HepG2 (cell line): ENCODE measurements around the gene NXT1. TPM values are rescaled to one million over a fixed set of nuclear protein-coding genes. Genes with fewer than 3 reads are reported as not detected.

Experiments
- BRCA1 ChIP-seq: sonication (generic); formaldehyde crosslinking; IDR thresholded peaks from 2 replicates; pipeline ENCODE4 v1.4.0; 2020; ENCODE audit warnings: missing genetic modification reagents
- CHCHD3 ChIP-seq: sonication (generic); formaldehyde crosslinking; IDR thresholded peaks from 2 replicates; pipeline ENCODE4 v1.8.0; 2022; ENCODE audit warnings: mild to moderate bottlenecking, missing genetic modification reagents, moderate library complexity
- DPF2 ChIP-seq: sonication (generic); formaldehyde crosslinking; IDR thresholded peaks from 2 replicates; pipeline ENCODE4 v1.4.0; 2020; ENCODE audit warnings: mild to moderate bottlenecking, low read depth, missing genetic modification reagents, borderline replicate concordance
- ELF1 ChIP-seq: sonication (generic); formaldehyde crosslinking; IDR thresholded peaks from 2 replicates; pipeline ENCODE4 v1.4.0; 2020; ENCODE audit warnings: missing genetic modification reagents
- FOXO4 ChIP-seq: sonication (generic); formaldehyde crosslinking; conservative IDR thresholded peaks from 2 replicates; pipeline ENCODE4 v1.8.1; 2023; ENCODE audit warnings: missing genetic modification reagents
- GMEB1 ChIP-seq: sonication (generic); formaldehyde crosslinking; IDR thresholded peaks from 2 replicates; pipeline ENCODE4 v1.5.1; 2020; ENCODE audit warnings: missing genetic modification reagents, mild to moderate bottlenecking, borderline replicate concordance
- HIC2 ChIP-seq: sonication (generic); formaldehyde crosslinking; IDR thresholded peaks from 2 replicates; pipeline ENCODE4 v1.9.0; 2022; ENCODE audit warnings: low read depth, missing genetic modification reagents
- JUND ChIP-seq: sonication (generic); formaldehyde crosslinking; IDR thresholded peaks from 2 replicates; pipeline ENCODE4 v1.8.0; 2022; ENCODE audit warnings: mild to moderate bottlenecking, missing genetic modification reagents
- KLF9 ChIP-seq: IDR thresholded peaks from 2 replicates; pipeline ENCODE4 v1.6.1; 2016; ENCODE audit warnings: low read depth
- MEIS2 ChIP-seq: sonication (generic); formaldehyde crosslinking; IDR thresholded peaks from 2 replicates; pipeline ENCODE4 v1.9.0; 2021; ENCODE audit warnings: mild to moderate bottlenecking, missing genetic modification reagents
- RBFOX2 ChIP-seq: fragments of 200-400 bp; formaldehyde crosslinking; IDR thresholded peaks from 2 replicates; pipeline ENCODE4 v1.6.1; 2017; ENCODE audit warnings: low read depth, mild to moderate bottlenecking, low read length
- SP2 ChIP-seq: sonication (generic); formaldehyde crosslinking; IDR thresholded peaks from 2 replicates; pipeline ENCODE4 v1.5.1; 2020; ENCODE audit warnings: mild to moderate bottlenecking, missing genetic modification reagents
- TCF7L2 ChIP-seq: IDR thresholded peaks from 2 replicates; pipeline ENCODE4 v1.6.1; 2011; ENCODE audit warnings: mild to moderate bottlenecking, low read depth, low read length, moderate library complexity
- ZBTB46 ChIP-seq: sonication (generic); formaldehyde crosslinking; IDR thresholded peaks from 2 replicates; pipeline ENCODE4 v1.4.0; 2020; ENCODE audit warnings: mild to moderate bottlenecking, missing genetic modification reagents, borderline replicate concordance
- ZNF138 ChIP-seq: sonication (generic); formaldehyde crosslinking; IDR thresholded peaks from 2 replicates; pipeline ENCODE4 v1.5.0; 2020; ENCODE audit warnings: mild to moderate bottlenecking, low read depth, missing genetic modification reagents
- ZNF20 ChIP-seq: sonication (generic); formaldehyde crosslinking; IDR thresholded peaks from 2 replicates; pipeline ENCODE4 v1.4.0; 2020; ENCODE audit warnings: mild to moderate bottlenecking, moderate library complexity, missing genetic modification reagents
- ZNF253 ChIP-seq: sonication (generic); formaldehyde crosslinking; IDR thresholded peaks from 2 replicates; pipeline ENCODE4 v1.8.0; 2022; ENCODE audit warnings: mild to moderate bottlenecking, missing genetic modification reagents, borderline replicate concordance
- ZNF274 ChIP-seq: sonication (generic); formaldehyde crosslinking; IDR thresholded peaks from 2 replicates; pipeline ENCODE4 v1.5.1; 2020; ENCODE audit warnings: mild to moderate bottlenecking, missing genetic modification reagents
- ZNF691 ChIP-seq: sonication (generic); formaldehyde crosslinking; IDR thresholded peaks from 2 replicates; pipeline ENCODE4 v1.4.0; 2020; ENCODE audit warnings: missing genetic modification reagents, low read depth, mild to moderate bottlenecking, borderline replicate concordance
- ZNF724P ChIP-seq: sonication (generic); formaldehyde crosslinking; IDR thresholded peaks from 2 replicates; pipeline ENCODE4 v1.8.0; 2022; ENCODE audit warnings: missing genetic modification reagents, borderline replicate concordance
- ZNF75D ChIP-seq: sonication (generic); formaldehyde crosslinking; IDR thresholded peaks from 2 replicates; pipeline ENCODE4 v1.8.1; 2023; ENCODE audit warnings: missing genetic modification reagents, mild to moderate bottlenecking, borderline replicate concordance
- polyA plus RNA-seq, 8 experiments: library from polyadenylated mRNA; depleted of rRNA in 3 of 8; stranded (reverse) in 7 of 8; unstranded in 1 of 8; fragments of >200 nt; fragmentation: Illumina TruSeq in 4 of 8; extraction: Trizol in 4 of 8; gene quantifications; 2 replicates each; pipeline versions ENCODE4 v1.2.1 to v1.2.3, GENCODE V29; 2011 to 2016; ENCODE audit warnings: low read depth in 4 of 8, missing spikeins in 1 of 8, mixed read lengths in 1 of 8; ENCODE audit not compliant: insufficient read depth in 1 of 8
- total RNA-seq, 5 experiments: library from RNA; depleted of rRNA; stranded (reverse); fragments of >200 nt; fragmentation: Illumina TruSeq; extraction: Trizol; gene quantifications; 2 replicates each; pipeline ENCODE4 v1.2.3, GENCODE V29; 2016; ENCODE audit warnings: low read depth in 1 of 5

NXT1 gene
- total and polyA plus RNA-seq, 2 of the 13 experiments (the other 11 are each of a cell fraction or from before 2014, with no cell fraction given) = 35.6 to 65.9 TPM

GRCh38 chr20:23350904-23351838 is 580 bp downstream of the NXT1 start (continued):
- TF ChIP-seq RBFOX2 = peak; percentile 52
- no peak; the same call in 1 of the 2 replicates for TF ChIP-seq KLF9 (CRISPR knock-in tag)
- peak; percentile 34; the same call in 1 of the 2 replicates for TF ChIP-seq JUND (CRISPR knock-in tag)
- TF ChIP-seq ZBTB46 (CRISPR knock-in tag) = no peak
- TF ChIP-seq SP2 (CRISPR knock-in tag) = no peak
- TF ChIP-seq ZNF253 (CRISPR knock-in tag) = no peak
- 0 out of 2 replicates have a peak, but pooled peaks have one; percentile 85 for TF ChIP-seq ZNF138
- no peak for TF ChIP-seq BRCA1 (CRISPR knock-in tag)
- 0 out of 2 replicates have a peak, but pooled peaks have one; percentile 37 for TF ChIP-seq HIC2 (CRISPR knock-in tag)
- peak; percentile 89 for TF ChIP-seq CHCHD3
- no peak for TF ChIP-seq ELF1 (CRISPR knock-in tag)
- TF ChIP-seq ZNF20 (CRISPR knock-in tag) = no peak; the same call in none of the 2 replicates
- no peak for TF ChIP-seq ZNF75D (CRISPR knock-in tag)
- 0 out of 2 replicates have a peak, but pooled peaks have one; percentile 27 for TF ChIP-seq ZNF724P (CRISPR knock-in tag)
- peak; percentile 58 for TF ChIP-seq MEIS2
- TF ChIP-seq GMEB1 (CRISPR knock-in tag) = no peak
- 0 out of 2 replicates have a peak, but pooled peaks have one; percentile 6 for TF ChIP-seq ZNF274 (CRISPR knock-in tag)
- TF ChIP-seq FOXO4 (CRISPR knock-in tag) = 0 out of 2 replicates have a peak, but pooled peaks have one; percentile 77
- TF ChIP-seq DPF2 (CRISPR knock-in tag) = no peak
- TF ChIP-seq ZNF691 (CRISPR knock-in tag) = peak; percentile 90; the same call in 1 of the 2 replicates
- TF ChIP-seq TCF7L2 = no peak
